OCI-LY1 (cell line): ENCODE measurements around the gene RABGAP1.

Experiments
- EZH2 ChIP-seq: fragments of 200-600 bp; sonication (generic), shearing (Covaris generic); IDR thresholded peaks from 2 replicates; pipeline ENCODE4 v1.8.0; 2017; ENCODE audit warnings: borderline replicate concordance, mixed run types, mild to moderate bottlenecking, antibody characterized with exemption, low read length, moderate library complexity, mixed read lengths
- TF ChIP-seq, protein P1 (sequence below): fragments of 200-600 bp; sonication (generic), shearing (Covaris generic); IDR thresholded peaks from 2 replicates; pipeline ENCODE4 v1.5.1; 2017; ENCODE audit warnings: mild to moderate bottlenecking, antibody characterized with exemption, low read length, moderate library complexity, mixed read lengths

DNA sequence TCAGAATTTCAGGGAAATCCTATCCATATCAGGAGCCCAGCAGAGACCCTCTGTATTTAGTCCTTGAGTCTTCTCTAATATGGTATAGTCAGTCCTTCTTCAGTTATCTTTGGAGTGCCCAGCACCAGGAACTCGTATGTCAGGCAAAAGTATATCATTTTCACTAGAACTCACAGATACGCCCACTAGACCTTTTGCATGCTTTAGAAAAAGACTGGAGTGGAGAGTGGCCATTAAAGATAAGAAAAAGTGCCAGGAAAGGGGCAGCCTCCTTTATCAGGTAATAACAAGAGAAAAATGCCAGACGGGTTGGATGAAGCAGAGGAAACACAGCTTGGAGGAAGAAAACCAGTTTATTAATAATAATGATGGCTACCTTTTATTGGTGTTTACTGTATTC, 156.2 kb downstream of the RABGAP1 start:
- TF ChIP-seq, protein P1, sequence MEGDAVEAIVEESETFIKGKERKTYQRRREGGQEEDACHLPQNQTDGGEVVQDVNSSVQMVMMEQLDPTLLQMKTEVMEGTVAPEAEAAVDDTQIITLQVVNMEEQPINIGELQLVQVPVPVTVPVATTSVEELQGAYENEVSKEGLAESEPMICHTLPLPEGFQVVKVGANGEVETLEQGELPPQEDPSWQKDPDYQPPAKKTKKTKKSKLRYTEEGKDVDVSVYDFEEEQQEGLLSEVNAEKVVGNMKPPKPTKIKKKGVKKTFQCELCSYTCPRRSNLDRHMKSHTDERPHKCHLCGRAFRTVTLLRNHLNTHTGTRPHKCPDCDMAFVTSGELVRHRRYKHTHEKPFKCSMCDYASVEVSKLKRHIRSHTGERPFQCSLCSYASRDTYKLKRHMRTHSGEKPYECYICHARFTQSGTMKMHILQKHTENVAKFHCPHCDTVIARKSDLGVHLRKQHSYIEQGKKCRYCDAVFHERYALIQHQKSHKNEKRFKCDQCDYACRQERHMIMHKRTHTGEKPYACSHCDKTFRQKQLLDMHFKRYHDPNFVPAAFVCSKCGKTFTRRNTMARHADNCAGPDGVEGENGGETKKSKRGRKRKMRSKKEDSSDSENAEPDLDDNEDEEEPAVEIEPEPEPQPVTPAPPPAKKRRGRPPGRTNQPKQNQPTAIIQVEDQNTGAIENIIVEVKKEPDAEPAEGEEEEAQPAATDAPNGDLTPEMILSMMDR, result no peak
- TF ChIP-seq EZH2, result no peak
